Measurements from ENCODE around the gene KCNMA1. TPM values are rescaled to one million over a fixed set of nuclear protein-coding genes. Genes with fewer than 3 reads are reported as not detected.

Gene KCNMA1
- total RNA-seq, 1 donor from 2014 or later = 30.1 TPM

GRCh38 chr10:76911184-76911583 is 726.4 kb downstream of the KCNMA1 start:
- Mint-ChIP-seq H3K36me3 (peaks cover 5% of the 10 kb centered on the region), H3K9me3 (peaks cover 5% of the 10 kb centered on the region), H3K4me1 (ENCODE audit: unreplicated experiment) (no peaks in the 10 kb centered on the region), H3K27ac (no peak overlapping the region), H3K27me3 (peaks cover 35% of the 10 kb centered on the region), H3K4me3 (no peak overlapping the region)
- no peak for DNase-seq (ENCODE audit: extremely low spot score, unreplicated experiment)
- TF ChIP-seq, protein P1, sequence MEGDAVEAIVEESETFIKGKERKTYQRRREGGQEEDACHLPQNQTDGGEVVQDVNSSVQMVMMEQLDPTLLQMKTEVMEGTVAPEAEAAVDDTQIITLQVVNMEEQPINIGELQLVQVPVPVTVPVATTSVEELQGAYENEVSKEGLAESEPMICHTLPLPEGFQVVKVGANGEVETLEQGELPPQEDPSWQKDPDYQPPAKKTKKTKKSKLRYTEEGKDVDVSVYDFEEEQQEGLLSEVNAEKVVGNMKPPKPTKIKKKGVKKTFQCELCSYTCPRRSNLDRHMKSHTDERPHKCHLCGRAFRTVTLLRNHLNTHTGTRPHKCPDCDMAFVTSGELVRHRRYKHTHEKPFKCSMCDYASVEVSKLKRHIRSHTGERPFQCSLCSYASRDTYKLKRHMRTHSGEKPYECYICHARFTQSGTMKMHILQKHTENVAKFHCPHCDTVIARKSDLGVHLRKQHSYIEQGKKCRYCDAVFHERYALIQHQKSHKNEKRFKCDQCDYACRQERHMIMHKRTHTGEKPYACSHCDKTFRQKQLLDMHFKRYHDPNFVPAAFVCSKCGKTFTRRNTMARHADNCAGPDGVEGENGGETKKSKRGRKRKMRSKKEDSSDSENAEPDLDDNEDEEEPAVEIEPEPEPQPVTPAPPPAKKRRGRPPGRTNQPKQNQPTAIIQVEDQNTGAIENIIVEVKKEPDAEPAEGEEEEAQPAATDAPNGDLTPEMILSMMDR (conservative IDR thresholded peaks at IDR 0.05) = no peak

GRCh38 chr10:76910184-76910962 is 727.2 kb downstream of the KCNMA1 start:
- Mint-ChIP-seq H3K4me1 (ENCODE audit: unreplicated experiment) (no peaks in the 10 kb centered on the region), H3K27me3 (peaks cover 39% of the 10 kb centered on the region), H3K9me3 (peaks cover 5% of the 10 kb centered on the region), H3K36me3 (peaks cover 5% of the 10 kb centered on the region), H3K27ac (no peak overlapping the region), H3K4me3 (no peak overlapping the region)
- no peak for DNase-seq (ENCODE audit: extremely low spot score, unreplicated experiment)
- TF ChIP-seq, protein P1 (conservative IDR thresholded peaks at IDR 0.05) = no peak

DNA sequence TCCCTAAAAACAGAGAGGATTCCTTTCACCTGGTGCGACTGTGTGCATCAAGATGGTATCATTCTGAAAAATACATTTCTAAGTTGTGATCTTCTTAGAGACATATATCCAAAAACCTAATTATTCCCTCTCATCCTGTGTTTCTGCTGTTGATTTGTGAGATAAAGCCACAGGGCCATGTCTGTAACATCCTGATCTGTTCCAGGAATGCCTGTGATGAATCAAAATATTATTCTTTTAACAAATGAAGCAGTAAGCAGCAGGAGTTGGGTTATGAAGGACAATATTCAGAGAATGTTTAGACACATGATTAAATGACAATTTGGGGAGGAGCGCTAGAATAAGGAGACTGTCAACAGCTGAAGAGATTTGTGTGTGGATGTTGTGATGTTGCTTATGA is 731.4 kb downstream of the KCNMA1 start:
- Mint-ChIP-seq H3K27ac (no peak overlapping the region), H3K27me3 (peaks cover 15% of the 10 kb centered on the region), H3K4me3 (no peak overlapping the region), H3K9me3 (peaks cover 5% of the 10 kb centered on the region), H3K36me3 (peaks cover 5% of the 10 kb centered on the region), H3K4me1 (ENCODE audit: unreplicated experiment) (no peaks in the 10 kb centered on the region)
- DNase-seq (ENCODE audit: extremely low spot score, unreplicated experiment) = no peak
- TF ChIP-seq, protein P1 (conservative IDR thresholded peaks at IDR 0.05) = no peak

- no peak overlapping the region for H3K4me3 Mint-ChIP-seq
- TF ChIP-seq, protein P1 (conservative IDR thresholded peaks at IDR 0.05) = no peak
- peaks cover 15% of the 10 kb centered on the region for H3K27me3 Mint-ChIP-seq
- H3K4me1 Mint-ChIP-seq (ENCODE audit: unreplicated experiment) = no peaks in the 10 kb centered on the region
- H3K27ac Mint-ChIP-seq = no peak overlapping the region
- H3K9me3 Mint-ChIP-seq = peaks cover 5% of the 10 kb centered on the region
- H3K36me3 Mint-ChIP-seq = peaks cover 5% of the 10 kb centered on the region
- no peak for DNase-seq (ENCODE audit: extremely low spot score, unreplicated experiment)
Observed at GRCh38 chr10:76905251-76905650, 732.4 kb downstream of the KCNMA1 start.

- Mint-ChIP-seq H3K9me3 (no peaks in the 10 kb centered on the region), H3K4me3 (no peak overlapping the region), H3K4me1 (ENCODE audit: unreplicated experiment) (no peaks in the 10 kb centered on the region), H3K36me3 (no peaks in the 10 kb centered on the region), H3K27me3 (peaks cover 17% of the 10 kb centered on the region), H3K27ac (no peak overlapping the region)
- TF ChIP-seq, protein P1 (conservative IDR thresholded peaks at IDR 0.05) = no peak
- no peak for DNase-seq (ENCODE audit: extremely low spot score, unreplicated experiment)
Observed at GRCh38 chr10:76903387-76903945, 734.1 kb downstream of the KCNMA1 start.
